Measurements from ENCODE around the gene RAD52. TPM values are rescaled to one million over a fixed set of nuclear protein-coding genes. Genes with fewer than 3 reads are reported as not detected.

Gene RAD52
- total RNA-seq, 4 donors from 2014 or later = 6.0 to 28.4 (median 14.3) TPM

- WGBS = 94% methylated on average over 2 of the region's 2 CpGs
Observed at GRCh38 chr12:885701-886100, 63.8 kb downstream of the RAD52 start.

GRCh38 chr12:884746-885414, 64.6 kb downstream of the RAD52 start:
- no peaks in the 10 kb centered on the region for H3K4me1 ChIP-seq
- WGBS = 96% methylated on average over 5 of the region's 5 CpGs
- H3K36me3 ChIP-seq = peaks cover 100% of the 10 kb centered on the region
- H3K27ac ChIP-seq = no peak overlapping the region
- no peak overlapping the region for H3K4me3 ChIP-seq
- TF ChIP-seq EP300 (IDR thresholded peaks at IDR 0.05) (no peak), POLR2AphosphoS5 (IDR thresholded peaks at IDR 0.05) (no peak), POLR2A (IDR thresholded peaks at IDR 0.05) (no peak), CTCF (IDR thresholded peaks at IDR 0.05) (no peak)
- H3K27me3 ChIP-seq = no peaks in the 10 kb centered on the region
- no peak for DNase-seq (ENCODE audit: low spot score in 2 of 2)
- H3K9me3 ChIP-seq = no peaks in the 10 kb centered on the region

More at GRCh38 chr12:885701-886100, 63.8 kb downstream of the RAD52 start:
- H3K27ac ChIP-seq = no peak overlapping the region
- H3K9me3 ChIP-seq = no peaks in the 10 kb centered on the region
- no peaks in the 10 kb centered on the region for H3K27me3 ChIP-seq
- DNase-seq (ENCODE audit: low spot score in 2 of 2) = no peak
- H3K36me3 ChIP-seq = peaks cover 100% of the 10 kb centered on the region
- H3K4me1 ChIP-seq = no peaks in the 10 kb centered on the region
- H3K4me3 ChIP-seq = no peak overlapping the region
- no peak for TF ChIP-seq CTCF (IDR thresholded peaks at IDR 0.05)
- no peak for TF ChIP-seq EP300 (IDR thresholded peaks at IDR 0.05)
- no peak for TF ChIP-seq POLR2AphosphoS5 (IDR thresholded peaks at IDR 0.05)
- no peak for TF ChIP-seq POLR2A (IDR thresholded peaks at IDR 0.05)

- TF ChIP-seq CTCF (IDR thresholded peaks at IDR 0.05) = no peak
- no peak for TF ChIP-seq EP300 (IDR thresholded peaks at IDR 0.05)
- no peak for TF ChIP-seq POLR2AphosphoS5 (IDR thresholded peaks at IDR 0.05)
- TF ChIP-seq POLR2A (IDR thresholded peaks at IDR 0.05) = no peak
- Histone ChIP-seq H3K4me3 (no peak overlapping the region), H3K9me3 (no peaks in the 10 kb centered on the region), H3K36me3 (peaks cover 86% of the 10 kb centered on the region), H3K4me1 (no peaks in the 10 kb centered on the region), H3K27ac (no peak overlapping the region), H3K27me3 (no peaks in the 10 kb centered on the region)
- no peak for DNase-seq (ENCODE audit: low spot score in 2 of 2)
- 92% methylated on average over 4 of the region's 4 CpGs for WGBS
Observed at GRCh38 chr12:880656-881055, 68.8 kb downstream of the RAD52 start.

GRCh38 chr12:879641-880040, 69.9 kb downstream of the RAD52 start:
- H3K36me3 ChIP-seq = peaks cover 83% of the 10 kb centered on the region

More at GRCh38 chr12:879641-880040, 69.9 kb downstream of the RAD52 start:
- Histone ChIP-seq H3K27ac (no peak overlapping the region), H3K27me3 (no peaks in the 10 kb centered on the region), H3K9me3 (no peaks in the 10 kb centered on the region), H3K4me1 (no peaks in the 10 kb centered on the region), H3K4me3 (no peak overlapping the region)
- TF ChIP-seq POLR2AphosphoS5 (IDR thresholded peaks at IDR 0.05) (no peak), CTCF (IDR thresholded peaks at IDR 0.05) (no peak), EP300 (IDR thresholded peaks at IDR 0.05) (no peak), POLR2A (IDR thresholded peaks at IDR 0.05) (no peak)
- 83% methylated on average over 5 of the region's 5 CpGs for WGBS
- no peak for DNase-seq (ENCODE audit: low spot score in 2 of 2)

Data from suprapubic skin (tissue), 4 donors.